Suprapubic skin (tissue), 3 donors: Measurements from ENCODE around the gene MAST3.

Experiments used
- CTCF ChIP-seq, 2 donors: fragments of 200-600 bp in 1 of 2; fragments of 450-650 bp in 1 of 2; sonication (generic) in 1 of 2; IDR thresholded peaks; one replicate each; pipeline ENCODE4 v1.5.1; 2016 to 2019; ENCODE audit warnings: antibody characterized with exemption in 2 of 2, mild to moderate bottlenecking in 1 of 2, moderate library complexity in 1 of 2
- POLR2A ChIP-seq, 2 donors: fragments of 450-650 bp; IDR thresholded peaks; one replicate each; pipeline ENCODE4 v1.6.1; 2017; ENCODE audit warnings: antibody characterized with exemption in 2 of 2, mild to moderate bottlenecking in 2 of 2, moderate library complexity in 2 of 2

- no peak for TF ChIP-seq CTCF (IDR thresholded peaks at IDR 0.05)
- TF ChIP-seq POLR2A (IDR thresholded peaks at IDR 0.05): no peak
Observed at GRCh38 chr19:18059902-18060301, 37.7 kb upstream of the MAST3 start.
